GDM1 (cell line): Measurements from ENCODE around the gene WDFY4.

Experiments
- DNase-seq: peaks from one replicate; lab custom pipeline; 2025; lab: John Stamatoyannopoulos, UW

Gene WDFY4

DNA sequence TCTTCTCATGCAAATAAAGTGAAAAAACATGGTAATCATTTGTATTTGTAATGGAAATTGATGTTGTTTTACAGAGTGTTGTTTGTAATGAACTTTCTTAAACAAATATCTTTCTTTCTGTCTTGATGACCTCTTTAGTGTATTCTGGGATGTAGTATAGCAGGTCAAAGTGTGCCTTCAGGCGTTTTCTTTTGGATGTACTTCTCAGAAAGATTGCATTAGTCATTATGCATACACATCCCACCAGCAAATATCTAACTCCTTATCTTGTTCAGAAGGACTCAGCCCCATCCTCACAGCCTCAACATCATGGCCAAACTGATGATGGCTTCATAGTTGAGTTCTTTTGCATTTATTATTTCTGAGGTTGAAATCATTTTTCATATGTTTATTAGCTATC is 130.3 kb downstream of the WDFY4 start:
- no peak for DNase-seq

DNA sequence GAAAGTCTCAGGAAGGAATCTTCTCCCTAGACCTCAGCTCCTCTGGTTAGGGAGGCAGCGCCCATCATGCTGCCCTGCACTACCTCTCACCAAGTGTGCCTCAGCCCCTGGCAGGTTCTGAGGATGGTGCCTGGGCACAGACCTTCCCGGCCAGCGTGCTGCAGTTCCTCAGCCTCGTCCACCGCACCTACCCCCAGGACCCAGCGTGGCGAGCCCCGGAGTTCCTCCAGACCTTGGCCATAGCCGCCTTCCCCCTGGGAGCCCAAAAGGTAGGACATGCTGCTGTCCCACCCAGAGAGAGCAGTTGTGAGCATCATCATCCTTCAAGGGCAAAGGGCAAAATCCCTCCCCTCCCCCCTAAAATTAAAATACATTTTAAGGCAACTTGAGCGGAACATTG is 132.5 kb downstream of the WDFY4 start:
- DNase-seq: no peak

DNA sequence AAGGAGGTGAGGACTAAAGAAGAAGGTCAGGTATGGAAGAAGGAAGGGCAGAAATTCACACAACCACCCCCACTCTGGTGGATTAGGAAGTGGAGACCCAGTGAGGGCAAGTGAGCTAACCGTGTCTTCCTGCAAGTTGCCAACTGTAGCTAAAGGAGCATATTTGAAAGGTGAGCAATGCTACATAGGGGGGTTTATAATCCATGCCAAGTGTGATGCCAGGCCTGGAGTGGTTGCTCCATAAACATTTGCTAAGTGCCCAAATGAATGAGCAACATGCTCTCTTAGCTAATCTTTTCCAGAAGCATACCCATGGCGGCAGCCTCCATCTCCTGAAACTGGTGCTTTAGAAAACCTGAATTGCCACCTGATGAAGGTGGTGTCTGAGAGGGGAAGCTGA is 133.4 kb downstream of the WDFY4 start:
- DNase-seq: no peak

DNA sequence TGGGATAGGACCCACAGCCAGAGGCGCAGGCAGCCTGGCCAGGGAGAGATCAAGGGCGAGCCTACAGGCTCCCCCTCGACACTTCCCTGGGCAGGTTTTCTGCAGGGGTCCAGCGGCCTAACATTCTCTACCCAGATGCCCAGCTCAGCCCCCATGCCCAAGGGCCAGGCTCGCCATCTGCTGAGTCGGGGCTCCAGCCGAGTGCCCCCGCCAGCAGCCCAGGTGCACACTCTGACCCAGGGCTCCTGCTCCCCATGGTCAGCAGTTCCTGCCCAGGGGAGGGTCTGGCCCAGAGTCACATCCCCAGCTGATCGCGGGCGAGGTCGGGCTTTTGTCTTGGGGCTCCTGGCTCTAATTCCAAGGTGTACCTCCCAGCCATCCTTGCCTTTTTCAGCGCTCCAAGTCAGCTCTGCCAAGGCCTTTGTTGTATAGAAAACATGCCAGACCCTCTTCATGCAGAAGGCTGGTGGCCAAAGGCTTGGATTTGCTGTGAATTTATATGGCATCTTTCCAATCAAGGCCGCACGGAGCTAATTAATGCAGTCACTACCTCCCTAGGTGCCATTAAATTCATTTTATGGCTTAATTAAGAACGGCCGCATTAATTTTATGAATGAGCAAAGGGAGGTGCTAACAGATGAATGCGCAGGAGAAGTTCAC is 134.3 kb downstream of the WDFY4 start:
- no peak for DNase-seq

DNA sequence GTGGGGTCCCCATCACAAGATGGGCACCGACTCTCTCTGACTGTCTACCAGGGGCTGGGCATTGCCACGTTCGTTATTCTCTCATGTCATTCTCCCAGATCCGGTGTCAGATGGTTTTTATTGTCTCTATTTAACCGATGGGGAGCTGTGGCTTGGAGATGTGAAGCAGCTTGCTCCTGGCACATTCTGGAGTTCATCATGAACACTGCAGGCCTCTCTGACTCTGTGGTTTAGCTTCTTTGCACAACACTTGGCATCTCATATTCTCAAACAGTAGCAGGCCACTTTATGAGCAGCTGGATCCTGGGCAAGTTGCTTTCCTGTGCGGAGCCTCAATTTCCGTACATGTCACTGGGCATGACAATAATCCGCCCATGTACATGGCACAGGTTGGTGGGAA is 135.1 kb downstream of the WDFY4 start:
- DNase-seq: no peak

DNA sequence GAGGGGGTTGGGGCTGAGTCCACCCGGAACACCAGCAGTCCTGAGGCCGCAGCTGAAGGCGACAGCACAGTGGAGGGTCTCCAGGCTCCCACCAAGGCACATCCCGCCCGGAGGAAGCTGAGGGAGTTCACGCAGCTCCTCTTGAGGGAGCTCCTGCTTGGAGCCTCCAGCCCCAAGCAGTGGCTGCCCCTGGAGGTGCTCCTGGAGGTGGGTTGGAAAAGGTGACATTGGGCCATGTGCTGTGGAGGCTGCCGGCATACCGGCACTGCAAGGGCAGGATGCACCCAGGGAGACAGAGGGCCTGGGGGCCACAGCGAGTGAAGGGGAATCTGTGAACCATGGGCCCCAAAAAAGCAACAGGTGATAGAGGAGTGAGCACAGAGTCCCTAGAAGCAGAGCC is 135.6 kb downstream of the WDFY4 start:
- DNase-seq: no peak

DNA sequence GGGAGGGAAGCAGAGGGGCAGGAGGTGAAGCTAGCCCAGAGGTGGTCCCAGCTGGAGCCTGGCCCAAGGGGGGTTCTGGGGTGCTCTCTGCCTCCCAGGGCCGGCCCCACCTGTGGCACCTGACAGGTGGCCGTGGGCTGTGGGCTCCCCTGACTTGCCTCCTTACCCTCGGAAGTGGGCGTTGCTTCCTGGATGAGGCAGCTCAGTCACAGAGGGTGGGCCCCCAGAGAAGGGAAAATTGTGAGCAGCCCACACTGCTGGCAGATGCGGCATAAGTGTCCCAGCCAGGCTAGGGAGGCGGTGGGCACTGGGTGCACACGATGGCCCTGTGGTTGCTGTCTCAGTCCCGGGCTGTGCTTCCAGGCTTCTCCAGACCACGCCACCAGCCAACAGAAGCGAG is 136.0 kb downstream of the WDFY4 start:
- DNase-seq: no peak

DNA sequence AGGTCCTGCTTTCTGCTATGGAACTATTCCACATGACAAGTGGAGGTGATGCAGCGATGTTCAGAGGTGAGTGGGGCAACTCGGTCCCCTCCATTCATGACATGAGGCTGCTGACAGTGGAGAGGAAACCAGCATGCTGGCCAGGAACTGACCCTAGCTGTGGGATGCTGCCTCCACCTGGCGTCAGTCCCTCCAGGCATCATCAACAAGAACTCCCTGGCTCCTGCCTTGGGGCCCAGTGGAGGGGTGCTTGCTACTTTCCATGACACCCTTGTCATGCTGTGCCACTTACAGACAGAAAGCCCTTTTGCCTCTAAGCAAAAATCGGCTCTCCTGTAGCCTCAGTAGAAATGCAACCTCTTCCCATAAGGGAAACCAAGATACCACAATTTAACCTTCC is 136.4 kb downstream of the WDFY4 start:
- DNase-seq: no peak

DNA sequence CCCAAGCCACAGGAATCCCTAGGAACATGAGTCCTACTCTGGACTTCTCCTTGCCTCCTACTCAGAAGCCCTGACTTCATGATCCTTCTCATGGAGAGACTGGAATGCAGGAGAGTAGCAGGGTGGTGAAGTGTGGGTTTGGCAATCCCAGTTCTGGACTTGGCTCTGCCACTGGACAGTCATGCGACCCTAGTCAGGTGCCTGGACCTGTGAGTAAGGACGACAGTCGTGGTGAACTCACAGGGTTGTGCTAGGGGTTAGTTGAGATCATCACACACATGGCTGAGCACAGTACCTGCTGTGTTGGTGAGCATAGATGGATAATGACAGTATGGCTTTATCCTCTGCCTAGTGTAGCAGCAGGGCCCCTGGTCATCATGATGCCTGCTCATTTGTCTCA is 137.0 kb downstream of the WDFY4 start:
- DNase-seq: no peak

DNA sequence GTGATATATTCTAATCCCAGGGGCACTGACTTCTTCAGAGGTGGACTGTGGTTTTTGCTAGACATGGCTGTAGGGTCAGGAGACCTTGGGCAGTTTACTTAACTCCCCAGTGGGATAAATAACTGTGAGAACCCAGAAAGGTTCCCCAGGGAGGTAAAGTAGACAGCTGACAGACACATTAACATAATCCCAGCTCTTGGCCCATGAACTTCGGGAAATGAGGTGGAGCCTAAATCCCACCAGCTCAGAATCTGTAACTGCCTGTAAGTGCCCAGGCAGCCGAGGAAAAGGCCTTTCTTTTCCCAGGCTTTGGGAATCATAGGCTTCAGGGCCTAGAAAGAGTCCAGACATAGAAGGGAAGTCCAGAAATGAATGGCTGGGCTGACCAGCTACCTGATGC is 149.0 kb downstream of the WDFY4 start:
- no peak for DNase-seq

DNA sequence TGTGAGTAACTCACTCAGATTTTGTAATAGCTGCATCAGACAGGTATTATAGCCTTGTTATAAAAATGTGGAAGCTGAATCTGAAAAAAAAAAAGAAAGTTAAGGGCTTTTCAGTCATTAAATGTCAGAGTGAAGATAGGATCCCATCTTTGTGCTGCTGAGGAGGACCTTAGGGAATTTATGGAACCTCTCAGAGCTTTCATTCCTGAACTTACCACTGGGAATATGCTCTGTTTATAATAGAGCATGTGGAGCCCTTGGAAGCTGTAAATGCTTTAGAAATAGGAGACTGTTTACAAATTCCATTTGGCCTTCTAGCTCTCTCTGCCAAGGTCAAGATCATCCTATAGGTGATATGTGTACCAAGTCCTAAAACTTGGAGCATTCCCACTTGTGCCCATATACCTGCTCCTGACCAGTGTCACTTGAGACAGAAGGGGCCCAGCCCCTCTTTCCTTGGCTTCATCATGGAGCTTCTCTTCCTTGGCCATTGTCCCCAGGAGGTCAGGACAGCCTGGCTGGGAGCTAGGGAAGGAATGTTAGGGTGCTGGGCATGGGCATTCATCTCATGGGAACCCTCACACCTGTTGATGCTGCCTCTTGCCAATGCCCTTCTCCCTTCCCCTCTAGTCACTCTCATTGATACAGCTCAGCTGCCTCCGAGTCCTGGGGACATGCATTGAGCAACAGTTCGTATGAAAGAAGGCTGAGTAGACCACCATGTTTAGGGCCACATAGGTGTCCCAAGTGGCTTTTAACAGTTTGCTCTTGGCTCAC is 149.7 kb downstream of the WDFY4 start:
- DNase-seq: no peak

DNA sequence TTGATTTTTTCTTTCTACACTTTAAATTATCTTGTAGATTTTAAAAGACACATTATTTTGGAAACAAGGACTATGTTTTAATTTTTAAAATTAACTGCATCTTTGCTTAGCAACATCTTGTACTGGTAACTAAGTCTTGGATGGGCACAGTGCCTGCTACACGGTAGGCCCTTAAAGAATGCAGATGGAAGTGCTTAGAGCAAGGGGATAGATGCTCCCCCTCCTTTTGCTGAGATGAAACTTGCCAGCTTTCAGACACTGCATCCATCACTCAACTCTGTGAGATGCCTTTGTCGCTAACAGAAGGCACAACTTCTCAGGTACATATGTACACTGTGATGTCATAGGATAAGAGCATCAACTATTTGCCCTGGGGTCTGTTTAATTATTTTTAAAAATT is 151.1 kb downstream of the WDFY4 start:
- no peak for DNase-seq

DNA sequence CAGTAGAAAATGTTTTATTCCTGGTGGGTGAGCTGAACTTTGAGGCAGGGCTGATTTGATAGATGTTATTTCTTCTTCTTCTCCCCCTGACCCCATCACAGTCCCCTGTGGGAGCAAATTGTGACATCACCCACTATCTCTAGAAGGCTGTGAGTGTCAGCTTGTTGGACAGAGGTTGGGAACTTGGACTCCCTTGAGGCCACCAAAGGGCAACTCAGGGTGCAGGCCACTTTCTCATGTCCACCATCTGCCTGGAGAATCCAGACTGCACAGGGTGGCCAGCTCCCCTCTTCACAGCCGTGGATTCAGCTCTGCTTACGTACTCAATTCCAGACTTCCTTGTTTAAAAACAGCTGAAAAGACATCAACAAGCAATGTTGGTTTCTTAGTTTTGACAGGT is 151.9 kb downstream of the WDFY4 start:
- no peak for DNase-seq

DNA sequence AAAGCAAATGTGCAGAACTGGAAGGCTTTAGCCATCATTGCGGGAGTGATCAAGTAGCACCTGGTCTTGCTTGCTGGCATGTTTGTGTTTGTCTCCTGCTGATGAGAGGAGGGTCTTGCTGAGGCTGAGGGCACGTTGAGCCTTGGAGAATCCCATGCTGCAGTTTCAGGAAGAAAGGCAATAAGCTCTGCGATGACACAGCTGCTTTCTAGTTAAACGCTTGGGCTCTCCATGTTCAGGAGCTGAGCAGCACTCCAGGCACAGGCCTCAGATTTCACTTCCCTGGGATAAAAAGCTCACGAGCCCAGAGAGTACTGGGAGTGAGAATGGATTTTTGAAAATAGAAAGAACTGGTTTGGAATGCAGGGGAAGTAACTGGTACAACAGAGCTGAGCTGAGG is 154.2 kb downstream of the WDFY4 start:
- no peak for DNase-seq

DNA sequence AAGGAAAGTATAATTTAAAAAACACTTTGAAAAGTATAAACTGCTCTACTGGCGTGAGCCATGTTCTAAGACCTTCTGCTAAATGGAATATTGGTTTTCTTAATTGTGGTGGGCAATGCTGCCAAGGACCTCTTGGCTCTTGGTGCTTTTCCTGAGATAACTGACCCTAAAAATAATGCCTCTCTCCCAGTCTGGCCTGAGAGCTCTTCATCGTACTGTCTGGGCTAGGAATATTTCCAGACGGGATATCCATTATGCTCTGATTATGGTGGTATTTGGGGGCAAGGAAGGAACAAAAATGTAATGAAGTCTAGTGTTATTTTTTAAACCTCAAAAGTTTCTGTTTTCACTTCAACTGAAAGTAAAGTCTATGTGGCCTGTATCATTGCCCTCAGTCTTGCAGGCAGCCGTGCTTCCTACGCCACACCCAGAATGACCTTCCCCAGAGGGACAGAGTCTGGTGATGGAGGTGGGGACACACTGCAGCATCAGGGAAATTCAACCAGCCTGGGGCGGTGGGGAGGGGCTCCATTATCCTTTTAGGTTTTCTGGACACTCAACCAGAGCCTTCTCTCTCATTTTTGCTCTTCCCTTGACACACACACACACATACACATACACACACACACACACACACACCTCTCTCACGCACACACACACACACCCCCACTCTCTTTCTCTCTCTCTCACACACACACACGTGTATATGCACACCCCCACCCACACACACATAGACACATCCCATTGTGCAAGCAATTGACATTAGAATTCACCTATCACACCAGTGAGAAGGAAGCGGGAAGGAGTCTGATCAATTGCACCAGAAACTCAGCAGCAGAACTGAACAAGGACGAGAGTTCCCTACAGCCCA is 155.4 kb downstream of the WDFY4 start:
- DNase-seq: no peak

DNA sequence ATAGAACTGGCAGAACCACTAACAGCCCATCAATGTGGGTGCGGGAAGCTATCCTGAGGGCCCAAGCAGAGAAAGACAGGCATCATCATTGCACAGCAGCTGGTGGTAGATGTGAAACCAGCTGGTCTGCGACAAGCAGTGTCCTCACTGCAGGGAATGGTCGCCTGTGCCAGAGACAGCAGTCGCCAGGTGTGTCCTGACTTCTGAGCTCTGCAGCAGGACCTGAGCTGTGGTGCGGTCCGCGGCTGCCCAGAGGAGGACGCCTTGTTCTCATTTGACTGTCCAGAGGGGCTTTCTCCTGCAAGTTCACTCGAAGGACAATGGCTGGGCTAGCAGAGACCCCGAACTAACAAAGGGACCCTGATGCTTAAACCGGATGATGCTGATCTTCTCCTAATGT is 157.6 kb downstream of the WDFY4 start:
- no peak for DNase-seq

DNA sequence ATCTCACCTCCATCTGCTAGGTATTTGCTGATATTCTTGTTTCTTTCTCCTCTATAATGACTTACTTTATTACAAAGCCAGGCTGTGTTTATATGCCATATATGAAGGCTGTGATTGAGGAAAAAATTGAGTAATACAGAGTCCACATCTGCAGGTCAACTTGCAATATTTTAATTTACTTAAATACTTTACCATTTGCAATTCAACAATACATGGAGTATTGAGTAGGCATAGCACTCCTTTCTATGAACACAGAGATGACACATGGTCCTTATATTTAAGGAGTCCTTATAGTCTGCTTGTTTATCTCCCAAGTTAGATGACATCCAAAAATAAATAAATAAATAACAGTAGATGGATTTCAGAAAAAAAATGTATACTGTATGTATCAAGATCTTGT is 158.5 kb downstream of the WDFY4 start:
- no peak for DNase-seq

DNA sequence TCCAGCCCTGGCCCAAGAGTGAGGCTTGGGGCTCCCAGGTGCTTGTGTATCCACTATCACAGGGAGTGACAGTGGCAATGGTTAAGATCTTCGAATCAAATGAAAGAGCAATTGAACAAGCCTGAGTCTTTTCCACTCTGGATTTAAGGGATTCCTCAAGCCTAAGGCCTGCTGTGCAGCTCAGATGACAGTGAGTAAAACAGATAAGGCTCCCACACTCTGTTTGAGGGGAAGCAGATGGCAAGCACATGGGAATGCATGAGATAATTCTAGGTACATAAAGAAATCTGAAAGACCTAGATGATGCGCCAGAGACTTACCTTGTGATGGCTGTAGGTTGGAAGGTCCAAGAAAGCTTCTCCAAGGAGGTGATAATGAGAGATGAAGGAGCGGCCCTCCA is 159.9 kb downstream of the WDFY4 start:
- no peak for DNase-seq

DNA sequence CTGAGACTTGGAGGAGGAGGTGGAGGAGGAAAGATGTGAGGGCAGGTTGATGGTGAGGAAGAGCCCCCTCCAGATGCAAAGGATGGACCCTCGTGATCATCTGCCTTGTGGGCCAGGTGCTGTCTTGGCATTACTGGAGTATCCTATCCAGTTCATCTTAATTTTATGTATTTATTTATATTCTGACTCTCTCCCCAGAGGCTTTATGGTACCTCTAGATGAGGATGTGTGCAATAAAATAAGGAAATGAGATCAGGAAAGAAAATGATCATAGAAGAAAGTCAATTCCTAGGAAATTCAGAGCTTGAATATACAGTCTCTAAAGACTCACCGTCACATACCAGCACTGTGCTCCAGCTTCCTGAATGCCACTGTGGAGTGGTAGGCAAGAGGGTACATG is 160.8 kb downstream of the WDFY4 start:
- DNase-seq: no peak

DNA sequence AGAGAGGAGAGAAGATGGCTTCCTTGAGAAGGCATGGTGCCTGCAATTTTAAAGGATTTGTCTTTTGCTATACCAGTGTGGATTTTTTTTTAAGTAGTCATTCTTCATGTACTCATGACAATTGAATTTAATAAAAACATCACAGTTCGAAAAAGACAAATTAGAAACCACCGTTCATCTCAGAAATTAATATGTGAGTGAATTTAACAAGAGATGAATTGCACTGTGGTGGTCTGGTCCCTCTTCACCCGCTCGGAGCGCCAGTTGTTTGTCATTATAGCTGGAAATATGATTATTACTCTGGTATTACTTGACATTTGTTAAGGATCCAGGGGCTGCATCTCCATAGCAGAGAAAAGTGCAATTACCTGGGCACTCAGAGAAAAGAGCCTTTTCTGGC is 163.0 kb downstream of the WDFY4 start:
- no peak for DNase-seq

DNA sequence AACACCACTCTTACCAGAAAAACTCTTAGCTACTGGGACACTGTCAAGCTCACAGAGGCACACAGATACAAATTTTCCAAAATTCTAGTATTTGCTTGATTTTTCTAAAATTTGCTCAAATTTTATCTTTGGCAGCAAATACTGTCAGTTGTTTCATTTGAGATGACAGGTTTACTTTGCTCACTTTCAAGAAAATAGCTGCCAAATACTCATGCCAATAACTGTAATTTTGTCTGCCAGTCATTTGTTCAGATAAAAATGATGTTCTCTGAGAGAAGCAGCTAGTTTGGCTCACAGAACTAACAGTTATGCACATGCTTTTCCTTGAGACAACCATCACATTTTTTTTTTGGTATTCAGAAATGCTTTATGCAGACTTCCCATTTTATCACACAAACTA is 172.2 kb downstream of the WDFY4 start:
- DNase-seq: no peak

DNA sequence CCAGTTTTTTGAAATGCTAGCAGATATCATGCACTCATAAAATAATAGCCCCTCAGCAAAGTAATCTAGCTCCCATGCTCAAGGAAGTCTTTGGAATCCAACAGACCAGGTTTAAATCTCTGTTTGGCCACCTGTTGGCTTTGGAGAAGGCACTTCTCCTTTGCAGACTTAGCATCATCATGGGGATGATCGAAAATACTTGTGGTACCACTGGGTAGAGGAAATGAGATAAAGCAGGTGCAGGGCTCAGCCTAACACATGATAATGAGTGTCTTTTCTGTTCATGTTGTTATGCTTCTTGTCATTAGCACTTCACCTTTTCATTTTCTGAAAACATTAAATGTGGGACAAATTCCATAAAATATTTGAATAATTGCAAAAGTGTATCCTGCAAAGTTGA is 187.6 kb downstream of the WDFY4 start:
- no peak for DNase-seq

DNA sequence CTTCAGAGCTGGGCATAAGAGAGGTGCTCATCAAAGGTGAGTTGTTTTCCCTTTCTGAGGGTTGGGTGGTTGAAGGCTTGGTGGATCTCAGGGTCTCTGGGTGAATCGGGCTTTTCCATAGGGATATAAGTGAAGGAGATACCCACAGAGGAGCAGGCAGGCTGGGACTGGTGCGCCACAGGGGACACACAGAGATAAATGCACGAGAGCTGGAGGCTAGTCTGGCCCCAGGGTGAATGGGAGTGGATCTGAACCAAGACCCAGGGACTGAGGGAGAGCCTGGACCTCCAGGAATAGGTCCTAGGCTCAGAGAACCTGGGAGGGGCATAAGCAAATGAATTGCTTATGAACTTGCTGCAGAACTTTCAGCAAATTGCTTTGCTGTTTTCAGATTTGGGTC is 193.4 kb downstream of the WDFY4 start:
- no peak for DNase-seq
